Smooth muscle cell (in vitro differentiated cells): ENCODE results near the gene KIAA1614. TPM values are rescaled to one million over a fixed set of nuclear protein-coding genes. Genes with fewer than 3 reads are reported as not detected.
A peak's percentile ranks its signal among the peaks of the same experiment; 100 is the strongest.

Experiments used
- DNase-seq: peaks from one replicate; lab custom pipeline; 2025; ENCODE audit not compliant: unreplicated experiment; lab: John Stamatoyannopoulos, UW
- H2AFZ ChIP-seq: fragments of 200-600 bp; sonication (generic); 2 replicates; pipeline ENCODE4 v1.6.0; 2016; ENCODE audit warnings: antibody characterized with exemption, low read depth, mild to moderate bottlenecking
- H3F3A ChIP-seq: fragments of 200-600 bp; sonication (generic); 2 replicates; pipeline ENCODE4 v1.6.0; 2017; ENCODE audit warnings: antibody characterized with exemption, low read depth
- H3K27ac ChIP-seq: fragments of 200-600 bp; sonication (generic); 2 replicates; pipeline ENCODE4 v1.5.1; 2016; ENCODE audit warnings: low read depth, mild to moderate bottlenecking
- H3K27me3 ChIP-seq: fragments of 200-600 bp; sonication (generic); 2 replicates; pipeline ENCODE4 v1.6.1; 2016; ENCODE audit warnings: low read depth, mild to moderate bottlenecking
- H3K36me3 ChIP-seq: fragments of 200-600 bp; sonication (generic); 2 replicates; pipeline ENCODE4 v1.5.1; 2016; ENCODE audit warnings: low read depth
- H3K4me1 ChIP-seq: fragments of 200-600 bp; sonication (generic); 2 replicates; pipeline ENCODE4 v1.5.1; 2016; ENCODE audit warnings: low read depth
- H3K4me2 ChIP-seq: fragments of 200-600 bp; sonication (generic); 2 replicates; pipeline ENCODE4 v1.6.0; 2016; ENCODE audit warnings: mild to moderate bottlenecking
- H3K4me3 ChIP-seq: fragments of 200-600 bp; sonication (generic); 2 replicates; pipeline ENCODE4 v1.5.1; 2016; ENCODE audit warnings: mild to moderate bottlenecking
- H3K79me2 ChIP-seq: fragments of 200-600 bp; sonication (generic); 2 replicates; pipeline ENCODE4 v1.6.0; 2016; ENCODE audit warnings: low read depth, mild to moderate bottlenecking
- H3K9ac ChIP-seq: fragments of 200-600 bp; sonication (generic); 2 replicates; pipeline ENCODE4 v1.6.0; 2016; ENCODE audit warnings: low read depth
- H3K9me3 ChIP-seq: fragments of 200-600 bp; sonication (generic); replicated peaks from 2 replicates; pipeline ENCODE4 v1.5.1; 2016; ENCODE audit warnings: low read depth
- H4K20me1 ChIP-seq: fragments of 200-600 bp; sonication (generic); 2 replicates; pipeline ENCODE4 v1.6.0; 2016; ENCODE audit warnings: low read depth
- CTCF ChIP-seq: fragments of 200-600 bp; sonication (generic); IDR thresholded peaks from 2 replicates; pipeline ENCODE4 v1.5.1; 2017; ENCODE audit warnings: borderline replicate concordance, mild to moderate bottlenecking, antibody characterized with exemption; ENCODE audit not compliant: insufficient read depth, poor library complexity, severe bottlenecking
- WGBS: methylation state at CpG from one replicate; pipeline ENCODE4 v1.1.7; 2016; ENCODE audit warnings: low lambda C conversion rate; 5-methylcytosine and 5-hydroxymethylcytosine counted together
- polyA plus RNA-seq: library from polyadenylated mRNA; unstranded; fragments of >200 nt; fragmentation: Nextera tagmentation; extraction: Ambion mirVana; gene quantifications from 2 replicates; pipeline ENCODE4 v1.2.1, GENCODE V29; 2016
- total RNA-seq: library from RNA; depleted of rRNA; stranded (reverse); fragments of >200 nt; gene quantifications from 2 replicates; pipeline ENCODE4 v1.2.3, GENCODE V29; 2014

The KIAA1614 gene
- total and polyA plus RNA-seq, 2 experiments from 2014 or later = 2.9 to 3.2 TPM

- Histone ChIP-seq H3K4me3 (no peak overlapping the region), H3F3A (no peaks in the 10 kb centered on the region), H3K36me3 (no peaks in the 10 kb centered on the region), H3K27ac (peak overlapping the region; percentile 90), H3K9me3 (no peaks in the 10 kb centered on the region), H3K9ac (peak overlapping the region; percentile 63), H3K27me3 (no peaks in the 10 kb centered on the region), H4K20me1 (no peaks in the 10 kb centered on the region), H3K4me1 (peaks cover 9% of the 10 kb centered on the region), H3K4me2 (peak overlapping the region; percentile 6), H3K79me2 (no peaks in the 10 kb centered on the region), H2AFZ (no peak overlapping the region)
- TF ChIP-seq CTCF = no peak
- 74% methylated on average over 23 of the region's 26 CpGs for WGBS
- DNase-seq = no peak
Observed at GRCh38 chr1:180948641-180949615, 36.2 kb downstream of the KIAA1614 start.

GRCh38 chr1:180949616-180950000, 36.9 kb downstream of the KIAA1614 start:
- H3K27me3 ChIP-seq = no peaks in the 10 kb centered on the region
- peaks cover 9% of the 10 kb centered on the region for H3K4me1 ChIP-seq
- no peaks in the 10 kb centered on the region for H3K79me2 ChIP-seq
- no peak overlapping the region for H3K9ac ChIP-seq
- H3K4me3 ChIP-seq = no peak overlapping the region
- H3F3A ChIP-seq = no peaks in the 10 kb centered on the region
- H4K20me1 ChIP-seq = no peaks in the 10 kb centered on the region
- H3K36me3 ChIP-seq = no peaks in the 10 kb centered on the region
- TF ChIP-seq CTCF = no peak
- 98% methylated on average over 4 of the region's 4 CpGs for WGBS
- no peak overlapping the region for H2AFZ ChIP-seq
- peak overlapping the region; percentile 90 for H3K27ac ChIP-seq
- no peak overlapping the region for H3K4me2 ChIP-seq
- no peak for DNase-seq
- no peaks in the 10 kb centered on the region for H3K9me3 ChIP-seq

GRCh38 chr1:180950321-180950720, 37.6 kb downstream of the KIAA1614 start:
- Histone ChIP-seq H3K9me3 (no peaks in the 10 kb centered on the region), H3K79me2 (no peaks in the 10 kb centered on the region), H3F3A (no peaks in the 10 kb centered on the region), H3K36me3 (no peaks in the 10 kb centered on the region), H3K27ac (no peak overlapping the region), H3K27me3 (no peaks in the 10 kb centered on the region), H3K4me3 (no peak overlapping the region), H2AFZ (no peak overlapping the region), H3K4me2 (no peak overlapping the region), H4K20me1 (no peaks in the 10 kb centered on the region), H3K4me1 (peaks cover 9% of the 10 kb centered on the region), H3K9ac (no peak overlapping the region)
- no peak for DNase-seq
- 97% methylated on average over 12 of the region's 12 CpGs for WGBS
- no peak for TF ChIP-seq CTCF
